ENCODE measurements around the gene RAB7A. TPM values are rescaled to one million over a fixed set of nuclear protein-coding genes. Genes with fewer than 3 reads are reported as not detected.

Gene RAB7A
- polyA plus RNA-seq, 1 donor from 2014 or later: 42.4 TPM

- Histone ChIP-seq H2AFZ (ENCODE audit: low read depth, low read length) (no peak overlapping the region), H3K4me2 (ENCODE audit: low read length) (no peak overlapping the region), H3K9ac (ENCODE audit: low read length) (no peak overlapping the region), H3K79me2 (replicated peaks; ENCODE audit: insufficient read depth, low read length) (no peaks in the 10 kb centered on the region), H3K27me3 (ENCODE audit: insufficient read depth, low read depth, low read length) (no peaks in the 10 kb centered on the region), H3F3A (ENCODE audit: insufficient read depth, low read length, poor library complexity, severe bottlenecking) (no peaks in the 10 kb centered on the region), H4K20me1 (ENCODE audit: insufficient read depth) (no peaks in the 10 kb centered on the region), H3K36me3 (ENCODE audit: insufficient read depth, low read length) (peaks cover 14% of the 10 kb centered on the region), H3K4me3 (ENCODE audit: low read length) (no peak overlapping the region), H3K27ac (ENCODE audit: low read length) (no peak overlapping the region), H3K9me2 (ENCODE audit: insufficient read depth, low read length) (no peaks in the 10 kb centered on the region), H3K9me3 (ENCODE audit: low read length) (no peaks in the 10 kb centered on the region)
- TF ChIP-seq REST (IDR thresholded peaks at IDR 0.05; ENCODE audit: borderline replicate concordance) (no peak), SMC3 (conservative IDR thresholded peaks at IDR 0.05; ENCODE audit: poor library complexity) (no peak), CTCF (IDR thresholded peaks at IDR 0.05; ENCODE audit: poor library complexity, severe bottlenecking) (no peak), POLR2AphosphoS5 (IDR thresholded peaks at IDR 0.05) (no peak), TAF1 (IDR thresholded peaks at IDR 0.05; ENCODE audit: low read depth) (no peak), EZH2 (IDR thresholded peaks at IDR 0.05; ENCODE audit: borderline replicate concordance, insufficient read depth, low read length, poor library complexity, severe bottlenecking) (no peak), MXI1 (conservative IDR thresholded peaks at IDR 0.05; ENCODE audit: poor library complexity, severe bottlenecking) (no peak), RAD21 (conservative IDR thresholded peaks at IDR 0.05) (no peak), EP300 (conservative IDR thresholded peaks at IDR 0.05; ENCODE audit: poor library complexity, severe bottlenecking) (no peak)
Measured at GRCh38 chr3:128815318-128816064, 89.5 kb downstream of the RAB7A start.

- no peaks in the 10 kb centered on the region for H3K9me2 ChIP-seq (ENCODE audit: insufficient read depth, low read length)
- no peaks in the 10 kb centered on the region for H3K27me3 ChIP-seq (ENCODE audit: insufficient read depth, low read depth, low read length)
- H3K9me3 ChIP-seq (ENCODE audit: low read length): no peaks in the 10 kb centered on the region
- no peak overlapping the region for H3K27ac ChIP-seq (ENCODE audit: low read length)
- no peak overlapping the region for H3K4me2 ChIP-seq (ENCODE audit: low read length)
- peaks cover 14% of the 10 kb centered on the region for H3K36me3 ChIP-seq (ENCODE audit: insufficient read depth, low read length)
- H4K20me1 ChIP-seq (ENCODE audit: insufficient read depth): no peaks in the 10 kb centered on the region
- TF ChIP-seq TAF1 (IDR thresholded peaks at IDR 0.05; ENCODE audit: low read depth): no peak
- TF ChIP-seq EZH2 (IDR thresholded peaks at IDR 0.05; ENCODE audit: borderline replicate concordance, insufficient read depth, low read length, poor library complexity, severe bottlenecking): no peak
- TF ChIP-seq RAD21 (conservative IDR thresholded peaks at IDR 0.05): no peak
- no peak for TF ChIP-seq REST (IDR thresholded peaks at IDR 0.05; ENCODE audit: borderline replicate concordance)
- no peak for TF ChIP-seq CTCF (IDR thresholded peaks at IDR 0.05; ENCODE audit: poor library complexity, severe bottlenecking)
- TF ChIP-seq POLR2AphosphoS5 (IDR thresholded peaks at IDR 0.05): no peak
- TF ChIP-seq SMC3 (conservative IDR thresholded peaks at IDR 0.05; ENCODE audit: poor library complexity): no peak
- TF ChIP-seq EP300 (conservative IDR thresholded peaks at IDR 0.05; ENCODE audit: poor library complexity, severe bottlenecking): no peak
- no peak for TF ChIP-seq MXI1 (conservative IDR thresholded peaks at IDR 0.05; ENCODE audit: poor library complexity, severe bottlenecking)
- no peak overlapping the region for H3K9ac ChIP-seq (ENCODE audit: low read length)
- H3K4me3 ChIP-seq (ENCODE audit: low read length): no peak overlapping the region
- H2AFZ ChIP-seq (ENCODE audit: low read depth, low read length): no peak overlapping the region
- no peaks in the 10 kb centered on the region for H3F3A ChIP-seq (ENCODE audit: insufficient read depth, low read length, poor library complexity, severe bottlenecking)
- no peaks in the 10 kb centered on the region for H3K79me2 ChIP-seq (replicated peaks; ENCODE audit: insufficient read depth, low read length)
Measured at GRCh38 chr3:128818186-128818787, 92.3 kb downstream of the RAB7A start.

Data from neural cell (in vitro differentiated cells).